Keratinocyte (primary cell): ENCODE results near the gene GREM1. TPM values are rescaled to one million over a fixed set of nuclear protein-coding genes. Genes with fewer than 3 reads are reported as not detected.

ENCODE experiments used
- DNase-seq: peaks from one replicate; pipeline ENCODE4 v3.0.0-alpha.2; 2011; ENCODE audit warnings: low read depth, missing footprints, low spot score
- FAIRE-seq: peaks from 2 replicates; lab custom pipeline; 2011; peaks lifted over from hg19 to GRCh38; lab: Jason Lieb, UNC
- H2AFZ ChIP-seq: 2 replicates; pipeline ENCODE4 v1.6.0; 2012; ENCODE audit warnings: low read length, control low read depth, inconsistent platforms; ENCODE audit not compliant: control insufficient read depth
- H3K27ac ChIP-seq: 2 replicates; pipeline ENCODE4 v1.5.1; 2011; ENCODE audit warnings: low read length; ENCODE audit not compliant: control insufficient read depth, insufficient read depth
- H3K27me3 ChIP-seq: 3 replicates; pipeline ENCODE4 v1.6.0; 2011; ENCODE audit warnings: low read length; ENCODE audit not compliant: control insufficient read depth, insufficient read depth; ENCODE audit errors: extremely low read depth
- H3K36me3 ChIP-seq, 2 experiments: 2 replicates in 1 of 2; 3 replicates in 1 of 2; pipeline ENCODE4 v1.5.1; 2011; ENCODE audit warnings: low read length in 2 of 2, mild to moderate bottlenecking in 1 of 2; ENCODE audit not compliant: control insufficient read depth in 2 of 2, insufficient read depth in 2 of 2; ENCODE audit errors: extremely low read depth in 1 of 2
- H3K4me1 ChIP-seq: 3 replicates; pipeline ENCODE4 v1.5.1; 2011; ENCODE audit warnings: low read length; ENCODE audit not compliant: control insufficient read depth, insufficient read depth; ENCODE audit errors: extremely low read depth
- H3K4me2 ChIP-seq: 3 replicates; pipeline ENCODE4 v1.6.0; 2011; ENCODE audit warnings: low read depth, low read length; ENCODE audit not compliant: control insufficient read depth, insufficient read depth; ENCODE audit errors: extremely low read depth
- H3K4me3 ChIP-seq, 3 experiments: fragments of 200-600 bp in 1 of 3; sonication (generic) in 1 of 3; 2 replicates in 2 of 3; 3 replicates in 1 of 3; pipeline ENCODE4 v1.5.1; 2011 to 2016; ENCODE audit warnings: low read length in 3 of 3, mild to moderate bottlenecking in 3 of 3, control low read depth in 2 of 3, inconsistent platforms in 1 of 3, low read depth in 1 of 3, mixed read lengths in 1 of 3, mixed run types in 1 of 3, moderate library complexity in 1 of 3; ENCODE audit not compliant: control insufficient read depth in 2 of 3, insufficient read depth in 2 of 3; ENCODE audit errors: extremely low read depth in 1 of 3
- H3K79me2 ChIP-seq: 2 replicates; pipeline ENCODE4 v1.6.0; 2012; ENCODE audit warnings: low read length; ENCODE audit not compliant: control insufficient read depth, insufficient read depth
- H3K9ac ChIP-seq: 3 replicates; pipeline ENCODE4 v1.6.0; 2011; ENCODE audit warnings: low read length; ENCODE audit not compliant: control insufficient read depth, insufficient read depth; ENCODE audit errors: extremely low read depth
- H3K9me1 ChIP-seq: 3 replicates; pipeline ENCODE4 v1.6.0; 2011; ENCODE audit warnings: low read length; ENCODE audit not compliant: control insufficient read depth, insufficient read depth; ENCODE audit errors: extremely low read depth
- H3K9me3 ChIP-seq: 2 replicates; pipeline ENCODE4 v1.5.1; 2012; ENCODE audit warnings: low read depth, low read length; ENCODE audit not compliant: control insufficient read depth
- H4K20me1 ChIP-seq: 3 replicates; pipeline ENCODE4 v1.6.0; 2011; ENCODE audit warnings: low read length; ENCODE audit not compliant: control insufficient read depth, insufficient read depth; ENCODE audit errors: extremely low read depth
- EZH2 ChIP-seq: IDR thresholded peaks from one replicate; pipeline ENCODE4 v1.6.1; 2012; ENCODE audit warnings: inconsistent platforms, mild to moderate bottlenecking, low read length, moderate library complexity
- dilution Hi-C: fragments of 300-500 bp; cut with MboI; formaldehyde crosslinking; loops from one replicate; pipeline ENCODE4 v1.7.0; 2020; ENCODE audit warnings: low sequenced_read_pairs; ENCODE audit not compliant: extremely low pct_ligation_motif_present
- polyA plus RNA-seq, 5 experiments: library from polyadenylated mRNA; depleted of rRNA in 3 of 5; stranded (reverse) in 3 of 5; stranded (forward) in 1 of 5; unstranded in 1 of 5; fragments of >200 nt; gene quantifications; 1 replicate in 1 of 5; 2 replicates in 3 of 5; 3 replicates in 1 of 5; pipeline versions ENCODE4 v1.2.1 to v1.2.3, GENCODE V29; 2011 to 2012; ENCODE audit warnings: missing spikeins in 2 of 5, low read depth in 1 of 5, low replicate concordance in 1 of 5
- TF ChIP-seq, protein P1 (sequence below), 3 experiments: IDR thresholded peaks in 1 of 3; conservative IDR thresholded peaks in 1 of 3; optimal IDR thresholded peaks in 1 of 3; 2 replicates in 2 of 3; 3 replicates in 1 of 3; pipeline versions ENCODE3 to v1.5.1; 2011; ENCODE audit warnings: low read length in 3 of 3, mild to moderate bottlenecking in 3 of 3, moderate library complexity in 2 of 3, control low read depth in 1 of 3, inconsistent platforms in 1 of 3; ENCODE audit not compliant: insufficient read depth in 2 of 3; ENCODE audit errors: extremely low read depth in 1 of 3

The GREM1 gene
- polyA plus RNA-seq, 1 donor (not counting 4 experiments of a cell fraction or from before 2014, with no cell fraction given) = 0.04 TPM

- H3K79me2 ChIP-seq = peaks cover 14% of the 10 kb centered on the region
- H3K9ac ChIP-seq = peak overlapping the region; percentile 51
- no peak overlapping the region for H3K4me3 ChIP-seq
- H3K4me2 ChIP-seq = peak overlapping the region; percentile 58
- no peaks in the 10 kb centered on the region for H3K9me3 ChIP-seq
- H3K27ac ChIP-seq = peak overlapping the region; percentile 95
- FAIRE-seq (peak; percentile 98), DNase-seq (peak; percentile 77)
- dilution Hi-C loops = no loop called here
- no peaks in the 10 kb centered on the region for H4K20me1 ChIP-seq
- no peaks in the 10 kb centered on the region for H3K27me3 ChIP-seq
- no peak for TF ChIP-seq EZH2
- TF ChIP-seq, protein P1, sequence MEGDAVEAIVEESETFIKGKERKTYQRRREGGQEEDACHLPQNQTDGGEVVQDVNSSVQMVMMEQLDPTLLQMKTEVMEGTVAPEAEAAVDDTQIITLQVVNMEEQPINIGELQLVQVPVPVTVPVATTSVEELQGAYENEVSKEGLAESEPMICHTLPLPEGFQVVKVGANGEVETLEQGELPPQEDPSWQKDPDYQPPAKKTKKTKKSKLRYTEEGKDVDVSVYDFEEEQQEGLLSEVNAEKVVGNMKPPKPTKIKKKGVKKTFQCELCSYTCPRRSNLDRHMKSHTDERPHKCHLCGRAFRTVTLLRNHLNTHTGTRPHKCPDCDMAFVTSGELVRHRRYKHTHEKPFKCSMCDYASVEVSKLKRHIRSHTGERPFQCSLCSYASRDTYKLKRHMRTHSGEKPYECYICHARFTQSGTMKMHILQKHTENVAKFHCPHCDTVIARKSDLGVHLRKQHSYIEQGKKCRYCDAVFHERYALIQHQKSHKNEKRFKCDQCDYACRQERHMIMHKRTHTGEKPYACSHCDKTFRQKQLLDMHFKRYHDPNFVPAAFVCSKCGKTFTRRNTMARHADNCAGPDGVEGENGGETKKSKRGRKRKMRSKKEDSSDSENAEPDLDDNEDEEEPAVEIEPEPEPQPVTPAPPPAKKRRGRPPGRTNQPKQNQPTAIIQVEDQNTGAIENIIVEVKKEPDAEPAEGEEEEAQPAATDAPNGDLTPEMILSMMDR (optimal IDR thresholded peaks at IDR 0.05 in 1 of 3, IDR thresholded peaks at IDR 0.05 in 1 of 3, conservative IDR thresholded peaks at IDR 0.05 in 1 of 3; ENCODE audit: extremely low read depth in 1 of 3, insufficient read depth in 2 of 3, low read length in 3 of 3) = no peak
- H2AFZ ChIP-seq = no peak overlapping the region
- H3K36me3 ChIP-seq = no peaks in the 10 kb centered on the region
- peaks cover 65% of the 10 kb centered on the region for H3K4me1 ChIP-seq
- H3K9me1 ChIP-seq = no peaks in the 10 kb centered on the region
Observed at GRCh38 chr15:32687556-32687955, 30.2 kb upstream of the GREM1 start.

- FAIRE-seq (no peak), DNase-seq (peak; percentile 62)
- dilution Hi-C loops = no loop called here
- H2AFZ ChIP-seq = peak overlapping the region; percentile 24
- peak overlapping the region in 2 of 3 experiments; percentile 24 to 29 for H3K4me3 ChIP-seq
- peak overlapping the region; percentile 50 for H3K4me2 ChIP-seq
- H3K27ac ChIP-seq = peak overlapping the region; percentile 95
- H3K4me1 ChIP-seq = peaks cover 59% of the 10 kb centered on the region
- H3K9me1 ChIP-seq = no peaks in the 10 kb centered on the region
- no peaks in the 10 kb centered on the region for H3K36me3 ChIP-seq
- peak overlapping the region; percentile 51 for H3K9ac ChIP-seq
- H4K20me1 ChIP-seq = no peaks in the 10 kb centered on the region
- H3K79me2 ChIP-seq = peaks cover 14% of the 10 kb centered on the region
- H3K9me3 ChIP-seq = no peaks in the 10 kb centered on the region
- H3K27me3 ChIP-seq = no peaks in the 10 kb centered on the region
- TF ChIP-seq, protein P1 (optimal IDR thresholded peaks at IDR 0.05 in 1 of 3, IDR thresholded peaks at IDR 0.05 in 1 of 3, conservative IDR thresholded peaks at IDR 0.05 in 1 of 3; ENCODE audit: extremely low read depth in 1 of 3, insufficient read depth in 2 of 3, low read length in 3 of 3) = no peak
- TF ChIP-seq EZH2 = no peak
Observed at GRCh38 chr15:32688151-32688639, 29.6 kb upstream of the GREM1 start.
